Daoy (cell line): ENCODE data around the gene JAKMIP2. TPM values are rescaled to one million over a fixed set of nuclear protein-coding genes. Genes with fewer than 3 reads are reported as not detected.
"Not testable (repeated sequence)": the region's sequence is repeated elsewhere in the genome, so short reads cannot be mapped to it uniquely, and the experiment has no call there.

Experiments
- DNase-seq: peaks from one replicate; pipeline ENCODE4 v3.0.0-alpha.2; 2015; ENCODE audit warnings: low read depth
- total RNA-seq: library from RNA; depleted of rRNA; stranded (reverse); fragments of >200 nt; shearing (Covaris generic); gene quantifications from 2 replicates; pipeline ENCODE4 v1.2.3, GENCODE V29; 2014

JAKMIP2 gene
- total RNA-seq, 1 experiment from 2014 or later = 0.63 TPM

- DNase-seq = no peak
Measured at GRCh38 chr5:147748590-147748989, 33.9 kb downstream of the JAKMIP2 start.

GRCh38 chr5:147746986-147747385, 35.5 kb downstream of the JAKMIP2 start:
- DNase-seq = no peak

- no peak for DNase-seq
Measured at GRCh38 chr5:147743678-147744374, 38.7 kb downstream of the JAKMIP2 start.

DNA sequence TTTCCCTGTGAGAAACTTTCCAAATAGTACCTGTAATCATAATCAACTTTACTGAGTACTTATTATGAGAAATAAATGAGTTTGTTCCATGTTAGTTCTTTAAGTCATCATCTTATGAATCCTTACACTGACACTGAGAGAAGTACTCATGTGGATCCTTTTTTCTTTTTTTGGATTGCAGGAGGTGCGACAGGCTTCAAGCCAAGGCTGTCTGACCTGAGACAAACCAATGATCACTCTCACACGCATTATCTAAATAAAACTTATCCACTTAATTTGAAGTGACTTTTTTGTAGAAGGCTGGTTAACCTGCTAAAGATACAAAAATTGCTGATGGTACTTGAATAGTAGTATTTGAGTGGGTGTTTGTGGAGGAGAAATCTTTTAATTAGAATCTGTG, 39.5 kb downstream of the JAKMIP2 start:
- no peak for DNase-seq

DNA sequence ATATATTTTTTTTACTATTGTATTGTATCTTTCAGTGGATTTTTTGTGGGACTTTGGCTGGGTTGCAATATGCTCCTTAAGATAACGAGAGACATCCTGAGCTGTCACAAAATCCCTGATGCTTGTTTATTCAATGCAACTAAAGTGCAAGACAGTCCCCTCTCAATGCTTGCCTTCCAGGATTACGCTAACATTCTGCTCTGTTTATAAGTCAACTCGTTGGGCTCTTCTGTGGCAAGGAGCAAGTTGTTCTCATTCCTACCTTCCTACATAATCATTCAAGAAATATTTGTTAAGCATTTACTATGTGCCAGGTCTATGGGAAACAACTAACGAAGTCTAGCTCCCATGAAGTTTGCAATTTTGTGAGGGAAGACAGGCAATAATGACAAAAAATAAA, 40.4 kb downstream of the JAKMIP2 start:
- no peak for DNase-seq

GRCh38 chr5:147740864-147741263, 41.7 kb downstream of the JAKMIP2 start:
- no peak for DNase-seq

DNA sequence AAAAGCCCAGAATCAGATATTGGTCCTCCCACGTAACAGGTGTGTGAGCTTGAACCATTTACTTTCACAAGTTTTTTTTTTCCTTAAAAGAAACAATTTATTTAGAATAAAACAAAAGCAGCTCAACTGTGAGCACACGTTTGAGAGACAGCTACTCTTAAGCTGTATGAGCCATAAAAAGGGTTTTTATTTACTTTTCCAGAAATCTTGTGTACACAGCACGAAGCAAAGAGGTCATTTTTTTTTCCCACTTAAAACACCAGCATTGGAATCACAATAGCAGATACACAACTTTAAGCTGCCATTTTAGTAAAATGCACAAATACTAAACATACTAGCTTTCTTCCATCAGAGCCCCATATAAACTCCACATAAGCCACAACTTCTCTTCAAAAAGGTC, 44.6 kb downstream of the JAKMIP2 start:
- no peak for DNase-seq

DNA sequence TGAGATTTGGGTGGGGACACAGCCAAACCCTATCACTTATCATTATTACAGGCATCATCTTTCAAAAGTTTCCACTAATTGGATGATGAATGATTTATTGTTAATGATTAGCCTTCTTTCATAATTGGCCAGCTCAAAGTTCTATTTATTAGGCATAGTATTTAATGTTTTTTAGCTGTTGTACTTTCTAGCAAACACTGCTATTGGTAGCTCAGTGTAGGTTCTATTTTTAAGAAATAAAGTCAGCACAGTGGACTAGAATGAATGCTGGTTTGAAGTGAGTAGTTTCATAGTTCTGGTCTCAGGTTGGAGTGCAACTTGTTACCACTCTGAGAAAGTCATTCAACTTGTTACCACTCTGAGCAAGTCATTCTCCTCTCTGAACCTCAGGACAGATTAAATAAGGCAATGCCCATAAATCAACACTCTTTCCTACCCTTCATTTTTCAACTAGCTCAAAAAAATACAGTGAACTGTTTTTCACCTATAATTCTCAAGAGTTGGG, 46.9 kb downstream of the JAKMIP2 start:
- DNase-seq = no peak

GRCh38 chr5:147734894-147735293, 47.6 kb downstream of the JAKMIP2 start:
- no peak for DNase-seq

GRCh38 chr5:147733075-147733474, 49.5 kb downstream of the JAKMIP2 start:
- no peak for DNase-seq

DNA sequence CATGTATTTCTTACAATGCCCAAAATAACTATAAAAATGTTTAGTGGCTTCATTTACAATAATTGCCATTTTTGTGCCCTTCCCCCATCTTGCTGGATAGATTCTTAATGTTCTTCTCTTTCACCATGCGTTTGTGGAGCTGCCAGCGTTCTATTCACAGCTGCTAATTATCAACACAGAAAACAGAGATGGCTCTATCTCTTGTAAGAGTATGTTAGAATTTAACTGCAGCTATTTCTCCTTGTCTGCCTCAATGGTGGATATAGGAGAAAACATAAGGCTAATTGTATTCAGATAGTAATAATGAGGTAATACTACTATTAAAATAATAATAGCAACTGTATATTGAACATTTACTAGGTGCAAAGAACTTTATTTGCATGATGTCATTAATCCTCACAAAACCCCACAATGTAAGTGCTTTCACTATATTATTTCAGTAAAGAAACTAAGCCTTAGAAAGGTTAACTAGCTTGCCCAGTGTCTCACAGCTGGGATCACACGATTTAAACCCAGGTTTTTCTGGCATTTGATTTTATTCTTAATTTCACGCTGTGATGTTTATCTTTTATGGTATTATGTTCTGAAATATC, 50.1 kb downstream of the JAKMIP2 start:
- no peak for DNase-seq

DNA sequence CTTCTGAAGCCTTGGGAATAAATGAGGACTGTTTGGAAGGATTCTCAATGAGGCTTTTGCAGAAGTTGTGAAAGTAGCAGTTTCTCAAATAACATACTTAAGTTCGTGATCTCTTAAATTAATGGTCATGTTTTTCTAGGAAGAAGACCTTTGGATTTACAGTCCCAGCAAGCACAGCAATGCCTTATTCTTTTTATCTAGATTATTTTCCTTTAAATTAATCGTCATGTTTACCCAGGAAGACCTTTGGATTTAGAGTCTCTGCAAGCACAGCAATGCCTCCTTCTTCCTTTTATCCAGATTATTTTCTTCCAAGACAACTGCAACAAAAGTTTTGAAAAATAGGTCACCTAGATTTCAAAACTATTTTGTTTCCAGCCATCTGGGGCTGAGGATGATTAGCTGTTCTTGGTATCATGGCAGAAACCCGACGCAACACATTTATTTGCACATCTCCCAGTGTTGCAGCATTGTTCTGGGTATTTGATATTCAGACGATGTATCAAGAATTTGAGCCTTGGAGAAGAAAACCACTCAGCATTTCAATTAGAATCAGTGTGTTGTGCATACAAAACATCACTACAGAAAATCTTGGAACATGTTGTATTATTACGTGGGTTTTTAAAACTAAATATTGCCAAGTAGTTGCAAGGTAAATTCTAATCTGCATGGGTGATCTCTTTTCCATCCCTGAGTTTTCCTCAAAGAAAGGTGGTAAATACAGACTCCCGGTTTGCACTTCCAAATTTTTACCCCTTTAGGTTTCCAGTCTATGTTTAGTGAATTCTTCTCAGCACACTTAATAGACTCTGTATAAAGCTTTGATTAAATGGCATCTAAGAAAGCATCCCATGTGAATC, 50.9 kb downstream of the JAKMIP2 start:
- no peak for DNase-seq

- DNase-seq = peak; percentile 22
Measured at GRCh38 chr5:147727200-147727599, 55.3 kb downstream of the JAKMIP2 start.

DNA sequence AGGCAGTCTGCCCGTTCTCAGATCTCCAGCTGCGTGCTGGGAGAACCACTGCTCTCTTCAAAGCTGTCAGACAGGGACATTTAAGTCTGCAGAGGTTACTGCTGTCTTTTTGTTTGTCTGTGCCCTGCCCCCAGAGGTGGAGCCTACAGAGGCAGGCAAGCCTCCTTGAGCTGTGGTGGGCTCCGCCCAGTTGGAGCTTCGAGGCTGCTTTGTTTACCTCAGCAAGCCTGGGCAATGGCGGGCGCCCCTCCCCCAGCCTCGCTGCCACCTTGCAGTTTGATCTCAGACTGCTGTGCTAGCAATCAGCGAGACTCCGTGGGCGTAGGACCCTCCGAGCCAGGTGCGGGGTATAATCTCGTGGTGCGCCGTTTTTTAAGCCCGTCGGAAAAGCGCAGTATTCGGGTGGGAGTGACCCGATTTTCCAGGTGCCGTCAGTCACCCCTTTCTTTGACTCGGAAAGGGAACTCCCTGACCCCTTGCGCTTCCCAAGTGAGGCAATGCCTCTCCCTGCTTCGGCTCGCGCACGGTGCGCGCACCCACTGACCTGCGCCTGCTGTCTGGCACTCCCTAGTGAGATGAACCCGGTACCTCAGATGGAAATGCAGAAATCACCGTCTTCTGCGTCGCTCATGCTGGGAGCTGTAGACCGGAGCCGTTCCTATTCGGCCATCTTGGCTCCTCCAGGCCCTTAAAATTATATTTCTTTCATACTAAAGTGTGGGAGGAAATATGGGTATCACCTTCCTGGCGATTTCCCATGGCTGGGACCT, 61.2 kb downstream of the JAKMIP2 start:
- not testable (repeated sequence) for DNase-seq

- peak; percentile 30 for DNase-seq
Measured at GRCh38 chr5:147713550-147714295, 68.8 kb downstream of the JAKMIP2 start.

DNA sequence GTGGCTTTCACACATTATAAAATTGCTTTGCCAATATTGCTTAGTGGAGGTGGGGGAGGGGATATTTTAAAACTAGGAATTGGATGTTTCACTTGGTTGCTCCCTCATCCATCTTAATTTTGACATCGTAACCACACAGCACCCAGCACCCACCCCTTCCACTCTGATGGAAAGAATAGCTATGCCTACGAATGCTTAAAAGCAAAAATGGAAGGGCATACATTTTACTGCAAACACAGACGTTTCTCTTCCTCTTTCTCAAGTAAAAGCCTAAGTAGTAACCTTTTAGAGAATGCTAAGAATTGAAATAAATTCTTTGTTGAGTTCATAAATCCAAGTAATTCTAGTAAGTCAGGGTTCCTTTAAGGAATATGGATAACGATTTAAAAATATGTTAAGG, 69.9 kb downstream of the JAKMIP2 start:
- no peak for DNase-seq

DNA sequence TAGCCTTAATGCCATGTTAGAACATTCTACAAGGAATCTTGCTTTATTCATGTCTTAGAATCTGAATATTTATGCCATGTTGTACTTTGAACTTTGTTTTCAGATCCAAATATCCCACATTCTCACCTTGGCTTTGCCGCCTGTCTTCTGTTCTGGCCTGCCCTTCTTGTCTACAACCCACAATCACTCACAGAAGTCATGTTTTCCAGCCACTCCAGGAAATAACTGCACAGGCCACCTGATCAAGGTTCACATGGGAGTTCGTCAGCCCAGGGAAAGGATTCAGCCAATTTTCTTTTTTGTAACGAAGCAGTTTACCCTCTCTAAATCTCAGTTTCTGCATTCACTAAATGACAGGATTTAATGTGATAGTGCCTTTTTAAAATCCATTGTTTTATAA, 70.5 kb downstream of the JAKMIP2 start:
- no peak for DNase-seq

DNA sequence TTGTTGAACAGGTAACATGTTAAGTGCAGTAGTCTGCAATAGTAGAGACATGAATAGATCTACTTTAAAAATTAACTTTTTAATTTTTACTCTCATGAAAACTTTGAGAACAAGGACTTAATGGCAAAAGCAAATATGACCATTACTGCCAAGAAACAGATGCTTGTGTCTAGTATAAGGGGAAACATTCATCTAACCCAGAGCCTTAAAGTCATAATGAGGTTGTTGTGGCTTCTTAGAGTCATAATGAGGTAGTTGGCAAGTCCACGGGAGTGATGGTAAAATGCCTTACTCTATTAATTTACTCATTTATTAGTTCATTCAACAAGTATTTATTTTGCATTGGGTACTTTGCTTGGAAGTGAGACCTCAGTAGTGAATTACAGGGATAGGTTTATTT, 71.5 kb downstream of the JAKMIP2 start:
- no peak for DNase-seq

DNA sequence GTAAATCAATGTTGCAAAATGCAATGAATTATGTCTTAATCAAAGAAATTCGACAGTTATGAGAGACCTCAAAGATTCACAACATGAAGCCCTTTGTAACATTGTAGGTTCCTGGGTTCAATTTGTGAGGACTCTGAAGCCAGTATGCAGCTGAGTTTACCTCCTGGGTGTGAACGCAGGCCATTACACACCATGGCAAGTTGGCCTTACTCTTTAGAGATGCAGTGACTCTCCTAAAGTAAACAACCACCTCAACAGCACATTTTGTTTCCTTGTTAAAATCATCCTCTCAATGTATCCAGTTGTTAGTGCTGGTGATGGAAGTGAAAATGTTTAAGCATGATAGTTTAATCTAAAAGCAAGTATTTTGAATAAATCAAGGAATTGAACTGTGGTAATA, 73.8 kb downstream of the JAKMIP2 start:
- DNase-seq = no peak

GRCh38 chr5:147704544-147704943, 78.0 kb downstream of the JAKMIP2 start:
- no peak for DNase-seq

DNA sequence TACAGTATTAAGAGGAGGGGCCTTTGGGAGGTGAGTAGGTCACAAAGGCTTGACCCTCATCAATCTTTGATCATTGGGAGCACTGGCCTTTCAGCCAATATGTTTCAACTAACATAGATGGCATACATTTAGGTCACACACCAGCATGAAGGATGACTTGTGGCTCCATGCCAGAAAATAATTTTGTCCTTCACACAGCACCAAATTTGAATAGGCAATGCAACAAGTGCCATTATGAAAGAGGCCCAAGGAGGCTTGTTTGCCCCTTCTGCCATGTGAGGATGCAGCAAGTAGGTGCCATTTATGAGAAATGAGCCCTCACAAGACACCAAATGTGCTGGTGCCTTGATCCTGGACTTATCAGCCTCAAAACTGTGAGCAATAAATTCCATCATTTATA, 81.1 kb downstream of the JAKMIP2 start:
- no peak for DNase-seq
